Ovary (tissue), 3 donors: ENCODE measurements around the gene LHX4.

Experiments used
- CTCF ChIP-seq, 3 donors: fragments of 450-650 bp in 2 of 3; fragments of 200-600 bp in 1 of 3; IDR thresholded peaks; one replicate each; pipeline versions ENCODE4 v1.5.1 to v1.8.0; 2016 to 2022; ENCODE audit warnings: antibody characterized with exemption in 3 of 3, mild to moderate bottlenecking in 1 of 3
- POLR2A ChIP-seq: fragments of 450-650 bp; IDR thresholded peaks from one replicate; pipeline ENCODE4 v1.6.1; 2017; ENCODE audit warnings: antibody characterized with exemption, mild to moderate bottlenecking, moderate library complexity
- donor health status: DM: no; HTN: no; CAD: no.

GRCh38 chr1:180258290-180258689 lies 28.2 kb downstream of the LHX4 start:
- TF ChIP-seq POLR2A (no peak), CTCF (IDR thresholded peaks at IDR 0.05) (no peak)
